Measurements from ENCODE around the gene CCDC186.

DNA sequence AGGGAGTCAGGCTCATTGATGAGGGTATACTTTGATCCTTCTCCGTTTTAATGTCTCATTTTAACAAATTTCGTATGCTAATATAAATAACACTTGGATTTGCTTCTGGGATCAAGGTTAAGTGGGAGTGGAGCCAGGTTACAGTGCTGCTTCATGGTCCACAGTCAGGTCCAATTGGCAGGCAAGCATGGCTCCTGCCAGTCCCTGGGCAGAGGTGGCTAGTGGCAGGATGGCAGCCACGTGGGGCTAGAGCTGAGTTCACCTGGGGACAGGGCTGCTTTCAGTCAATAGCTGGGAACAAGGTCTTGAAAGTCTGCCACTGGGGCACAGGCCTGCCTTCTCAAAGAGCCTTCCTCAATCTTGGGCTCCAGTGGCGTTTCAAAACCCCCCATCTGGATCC, 49.1 kb upstream of the CCDC186 start:
- TF ChIP-seq, protein P1, sequence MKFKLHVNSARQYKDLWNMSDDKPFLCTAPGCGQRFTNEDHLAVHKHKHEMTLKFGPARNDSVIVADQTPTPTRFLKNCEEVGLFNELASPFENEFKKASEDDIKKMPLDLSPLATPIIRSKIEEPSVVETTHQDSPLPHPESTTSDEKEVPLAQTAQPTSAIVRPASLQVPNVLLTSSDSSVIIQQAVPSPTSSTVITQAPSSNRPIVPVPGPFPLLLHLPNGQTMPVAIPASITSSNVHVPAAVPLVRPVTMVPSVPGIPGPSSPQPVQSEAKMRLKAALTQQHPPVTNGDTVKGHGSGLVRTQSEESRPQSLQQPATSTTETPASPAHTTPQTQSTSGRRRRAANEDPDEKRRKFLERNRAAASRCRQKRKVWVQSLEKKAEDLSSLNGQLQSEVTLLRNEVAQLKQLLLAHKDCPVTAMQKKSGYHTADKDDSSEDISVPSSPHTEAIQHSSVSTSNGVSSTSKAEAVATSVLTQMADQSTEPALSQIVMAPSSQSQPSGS (CRISPR knock-in tag; IDR thresholded peaks at IDR 0.05; ENCODE audit: borderline replicate concordance, low read depth): no peak
- TF ChIP-seq, protein P2, sequence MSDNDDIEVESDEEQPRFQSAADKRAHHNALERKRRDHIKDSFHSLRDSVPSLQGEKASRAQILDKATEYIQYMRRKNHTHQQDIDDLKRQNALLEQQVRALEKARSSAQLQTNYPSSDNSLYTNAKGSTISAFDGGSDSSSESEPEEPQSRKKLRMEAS (CRISPR knock-in tag; IDR thresholded peaks at IDR 0.05): no peak
- TF ChIP-seq SMAD3 (CRISPR knock-in tag; IDR thresholded peaks at IDR 0.05; ENCODE audit: borderline replicate concordance) (no peak), ATF1 (CRISPR knock-in tag; IDR thresholded peaks at IDR 0.05) (no peak), ETV6 (CRISPR knock-in tag; IDR thresholded peaks at IDR 0.05) (no peak)
- TF ChIP-seq, protein P3, sequence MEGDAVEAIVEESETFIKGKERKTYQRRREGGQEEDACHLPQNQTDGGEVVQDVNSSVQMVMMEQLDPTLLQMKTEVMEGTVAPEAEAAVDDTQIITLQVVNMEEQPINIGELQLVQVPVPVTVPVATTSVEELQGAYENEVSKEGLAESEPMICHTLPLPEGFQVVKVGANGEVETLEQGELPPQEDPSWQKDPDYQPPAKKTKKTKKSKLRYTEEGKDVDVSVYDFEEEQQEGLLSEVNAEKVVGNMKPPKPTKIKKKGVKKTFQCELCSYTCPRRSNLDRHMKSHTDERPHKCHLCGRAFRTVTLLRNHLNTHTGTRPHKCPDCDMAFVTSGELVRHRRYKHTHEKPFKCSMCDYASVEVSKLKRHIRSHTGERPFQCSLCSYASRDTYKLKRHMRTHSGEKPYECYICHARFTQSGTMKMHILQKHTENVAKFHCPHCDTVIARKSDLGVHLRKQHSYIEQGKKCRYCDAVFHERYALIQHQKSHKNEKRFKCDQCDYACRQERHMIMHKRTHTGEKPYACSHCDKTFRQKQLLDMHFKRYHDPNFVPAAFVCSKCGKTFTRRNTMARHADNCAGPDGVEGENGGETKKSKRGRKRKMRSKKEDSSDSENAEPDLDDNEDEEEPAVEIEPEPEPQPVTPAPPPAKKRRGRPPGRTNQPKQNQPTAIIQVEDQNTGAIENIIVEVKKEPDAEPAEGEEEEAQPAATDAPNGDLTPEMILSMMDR (IDR thresholded peaks at IDR 0.05): no peak
- TF ChIP-seq, protein P4, sequence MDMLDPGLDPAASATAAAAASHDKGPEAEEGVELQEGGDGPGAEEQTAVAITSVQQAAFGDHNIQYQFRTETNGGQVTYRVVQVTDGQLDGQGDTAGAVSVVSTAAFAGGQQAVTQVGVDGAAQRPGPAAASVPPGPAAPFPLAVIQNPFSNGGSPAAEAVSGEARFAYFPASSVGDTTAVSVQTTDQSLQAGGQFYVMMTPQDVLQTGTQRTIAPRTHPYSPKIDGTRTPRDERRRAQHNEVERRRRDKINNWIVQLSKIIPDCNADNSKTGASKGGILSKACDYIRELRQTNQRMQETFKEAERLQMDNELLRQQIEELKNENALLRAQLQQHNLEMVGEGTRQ (CRISPR knock-in tag; IDR thresholded peaks at IDR 0.05): no peak
- TF ChIP-seq, protein P5, sequence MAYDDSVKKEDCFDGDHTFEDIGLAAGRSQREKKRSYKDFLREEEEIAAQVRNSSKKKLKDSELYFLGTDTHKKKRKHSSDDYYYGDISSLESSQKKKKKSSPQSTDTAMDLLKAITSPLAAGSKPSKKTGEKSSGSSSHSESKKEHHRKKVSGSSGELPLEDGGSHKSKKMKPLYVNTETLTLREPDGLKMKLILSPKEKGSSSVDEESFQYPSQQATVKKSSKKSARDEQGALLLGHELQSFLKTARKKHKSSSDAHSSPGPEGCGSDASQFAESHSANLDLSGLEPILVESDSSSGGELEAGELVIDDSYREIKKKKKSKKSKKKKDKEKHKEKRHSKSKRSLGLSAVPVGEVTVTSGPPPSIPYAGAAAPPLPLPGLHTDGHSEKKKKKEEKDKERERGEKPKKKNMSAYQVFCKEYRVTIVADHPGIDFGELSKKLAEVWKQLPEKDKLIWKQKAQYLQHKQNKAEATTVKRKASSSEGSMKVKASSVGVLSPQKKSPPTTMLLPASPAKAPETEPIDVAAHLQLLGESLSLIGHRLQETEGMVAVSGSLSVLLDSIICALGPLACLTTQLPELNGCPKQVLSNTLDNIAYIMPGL (CRISPR knock-in tag; IDR thresholded peaks at IDR 0.05): no peak
